Measurements from ENCODE around the gene ERBB4. TPM values are rescaled to one million over a fixed set of nuclear protein-coding genes. Genes with fewer than 3 reads are reported as not detected.

Gene ERBB4
- total RNA-seq, 1 donor from 2014 or later = 0.17 TPM

DNA sequence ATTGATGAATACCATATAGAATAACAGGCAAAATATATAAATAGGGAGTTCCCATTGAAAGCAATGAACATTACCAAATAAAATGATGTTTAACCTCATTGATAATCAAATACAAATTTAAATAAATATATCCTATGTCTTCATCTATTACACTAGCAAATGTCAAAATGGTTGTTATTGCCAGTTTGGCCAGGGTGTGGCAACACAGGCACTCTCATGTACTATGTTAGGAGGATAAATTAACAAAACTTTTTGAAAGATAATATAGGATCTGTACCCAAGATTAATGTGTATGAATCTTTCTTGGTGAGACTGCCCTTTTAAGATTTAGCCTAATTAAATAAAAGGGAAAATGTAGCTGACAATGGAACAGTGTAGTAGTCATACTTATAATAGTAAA lies 659.3 kb downstream of the ERBB4 start:
- peak; percentile 55 for DNase-seq

DNA sequence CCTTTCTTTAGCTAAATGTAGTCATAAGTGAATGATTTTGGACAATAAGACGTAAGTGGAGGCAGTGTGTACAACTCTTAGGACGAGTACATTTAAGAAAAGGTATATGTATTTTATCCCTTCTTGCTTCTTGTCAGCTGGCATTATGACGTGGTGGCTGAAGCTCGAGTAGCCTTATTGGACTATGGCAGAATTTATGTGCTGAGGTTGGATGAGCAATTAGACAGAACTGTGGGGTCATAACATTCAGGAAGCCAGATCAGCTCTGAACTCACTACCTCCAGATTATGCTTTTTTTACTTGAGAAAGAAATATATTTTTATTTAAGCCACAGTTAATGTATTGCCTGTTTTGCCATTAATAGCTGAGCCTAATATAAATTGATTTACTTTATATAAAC lies 661.5 kb downstream of the ERBB4 start:
- peak; percentile 28 for DNase-seq

GRCh38 chr2:211875488-211875887 lies 663.1 kb downstream of the ERBB4 start:
- no peak for DNase-seq

- DNase-seq = no peak
Observed at GRCh38 chr2:211868996-211869533, 669.5 kb downstream of the ERBB4 start.

DNA sequence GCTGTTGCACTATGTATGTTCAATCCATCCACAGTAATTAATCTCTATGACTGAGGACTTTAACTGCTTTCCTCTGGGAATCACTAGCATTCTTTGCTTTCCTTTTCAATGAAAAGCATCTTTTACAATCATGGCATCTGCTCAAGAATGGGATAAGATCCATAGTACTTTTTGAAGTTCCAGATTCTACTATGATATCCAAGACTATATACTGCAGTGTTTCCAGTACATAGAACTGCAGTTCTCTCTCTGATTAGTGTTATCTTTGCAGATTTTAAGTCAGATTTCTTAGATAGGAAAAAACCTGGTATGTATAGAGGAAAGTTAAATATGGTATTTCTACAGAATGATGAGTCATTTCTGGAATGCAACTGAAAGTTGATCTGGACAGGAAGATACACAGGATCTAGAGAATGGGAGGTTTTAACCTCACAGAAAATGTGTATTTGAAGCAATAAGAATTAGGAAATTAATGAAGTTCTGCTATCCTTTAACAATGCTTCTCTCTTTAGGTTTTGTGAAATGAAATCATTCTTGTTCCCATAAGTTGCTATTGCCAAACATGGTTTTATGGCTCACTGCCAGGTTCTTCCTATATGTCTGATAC lies 670.7 kb downstream of the ERBB4 start:
- DNase-seq = peak; percentile 66

DNA sequence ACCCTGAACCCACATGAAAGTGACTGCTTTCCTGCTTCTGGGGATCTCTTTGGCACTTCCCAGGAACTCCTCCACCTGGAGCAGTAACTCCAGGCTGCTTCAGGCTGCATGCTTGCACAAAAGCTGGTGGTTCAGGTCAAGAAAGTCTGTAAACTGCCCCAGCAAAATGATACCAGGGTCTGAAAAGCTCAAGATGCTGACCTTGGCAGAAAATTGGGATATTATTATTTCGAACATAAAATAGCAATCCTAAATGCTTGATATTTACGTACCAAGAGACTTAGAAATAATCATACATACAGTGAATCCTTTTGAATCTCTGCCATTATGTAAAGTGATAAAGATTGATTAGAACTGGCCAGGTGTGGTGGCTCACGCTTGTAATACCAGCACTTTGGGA lies 674.3 kb downstream of the ERBB4 start:
- DNase-seq = no peak

DNA sequence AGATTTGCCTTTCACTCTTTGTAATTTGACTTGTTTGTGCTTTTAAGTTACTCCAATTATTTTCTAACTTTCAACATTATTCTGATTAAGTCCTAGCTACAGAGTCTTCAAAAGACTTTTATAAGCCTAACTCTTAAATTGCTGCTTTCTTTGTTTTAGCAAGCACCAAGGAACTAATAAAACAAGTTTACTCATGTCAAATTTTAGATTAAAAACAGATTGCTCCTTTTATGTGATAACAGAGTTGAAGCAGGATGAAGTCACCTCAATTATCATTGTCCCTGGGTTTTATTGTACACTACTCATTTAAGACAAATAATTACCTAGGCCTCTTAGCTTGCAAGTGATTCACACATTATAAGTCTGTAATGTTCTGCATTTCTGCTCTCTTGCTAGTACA lies 678.4 kb downstream of the ERBB4 start:
- DNase-seq = no peak

- no peak for DNase-seq
Observed at GRCh38 chr2:211854832-211855231, 683.8 kb downstream of the ERBB4 start.

DNA sequence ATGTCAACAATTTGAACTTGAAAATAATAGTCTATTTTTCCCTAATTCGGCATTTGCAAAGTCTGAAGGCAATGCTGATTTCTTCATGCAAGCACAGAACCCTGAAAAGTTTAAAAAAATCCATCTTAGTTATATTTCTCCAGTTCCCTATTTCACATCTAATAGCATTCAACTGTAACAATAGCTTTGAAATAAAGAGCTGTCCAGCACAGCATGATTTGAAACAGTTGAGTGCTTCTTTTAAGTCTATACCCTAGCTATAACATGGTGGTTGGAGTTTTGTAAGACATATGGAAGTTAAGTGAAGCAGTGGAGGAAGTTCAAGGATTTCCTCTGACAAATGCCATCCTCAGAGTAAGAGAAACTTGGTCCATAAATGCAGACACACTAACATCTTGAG lies 691.9 kb downstream of the ERBB4 start:
- no peak for DNase-seq

GRCh38 chr2:211846036-211846400 lies 692.6 kb downstream of the ERBB4 start:
- DNase-seq = no peak

- DNase-seq = no peak
Observed at GRCh38 chr2:211845338-211846035, 693.1 kb downstream of the ERBB4 start.

GRCh38 chr2:211837706-211838105 lies 700.9 kb downstream of the ERBB4 start:
- no peak for DNase-seq

DNA sequence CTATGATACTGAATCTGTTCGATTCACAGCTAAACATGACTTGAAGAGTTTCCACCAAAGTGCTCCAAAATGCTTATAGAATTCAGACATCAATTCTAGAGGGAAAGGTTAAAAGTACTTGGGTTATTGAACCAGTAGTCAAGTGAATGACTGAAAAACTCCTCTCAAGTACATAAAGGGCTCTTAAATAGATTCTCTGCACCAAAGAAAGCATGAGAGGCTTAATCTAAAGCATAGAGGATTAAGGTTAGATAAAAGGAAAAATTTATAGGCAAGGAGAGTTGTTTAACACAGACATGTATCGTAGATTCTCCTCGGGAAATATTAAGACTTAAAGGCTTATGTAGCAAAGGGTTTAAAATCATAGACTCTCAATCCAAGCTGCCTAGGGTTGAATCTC lies 701.4 kb downstream of the ERBB4 start:
- DNase-seq = no peak

GRCh38 chr2:211836409-211836808 lies 702.2 kb downstream of the ERBB4 start:
- no peak for DNase-seq

DNA sequence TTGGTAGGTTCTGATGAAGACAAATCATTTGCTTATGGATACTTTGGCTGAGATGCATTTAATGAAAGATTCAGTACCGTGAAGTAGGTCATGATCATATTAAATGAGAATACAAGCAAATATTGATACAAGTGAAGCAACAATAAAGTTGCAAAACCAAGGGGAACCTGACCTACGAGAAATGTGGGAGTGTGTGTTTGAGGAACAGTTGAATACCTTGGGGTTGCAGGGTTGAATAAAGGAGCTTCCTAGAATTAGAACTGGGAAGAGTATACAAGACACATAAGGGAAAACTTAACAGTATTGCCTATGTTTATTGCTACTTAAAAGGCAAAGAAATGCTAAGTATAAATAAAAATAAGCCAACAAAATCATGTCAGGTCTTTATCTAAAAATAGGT lies 702.9 kb downstream of the ERBB4 start:
- no peak for DNase-seq

GRCh38 chr2:211833582-211834279 lies 704.9 kb downstream of the ERBB4 start:
- DNase-seq = no peak

GRCh38 chr2:211829725-211830124 lies 708.9 kb downstream of the ERBB4 start:
- DNase-seq = no peak

- DNase-seq = no peak
Observed at GRCh38 chr2:211823886-211824479, 714.6 kb downstream of the ERBB4 start.

- no peak for DNase-seq
Observed at GRCh38 chr2:211822686-211823335, 715.8 kb downstream of the ERBB4 start.

- DNase-seq = no peak
Observed at GRCh38 chr2:211816754-211817153, 721.8 kb downstream of the ERBB4 start.

GRCh38 chr2:211812587-211812986 lies 726.0 kb downstream of the ERBB4 start:
- no peak for DNase-seq

GRCh38 chr2:211802666-211803065 lies 735.9 kb downstream of the ERBB4 start:
- DNase-seq = no peak

GRCh38 chr2:211800001-211800400 lies 738.6 kb downstream of the ERBB4 start:
- DNase-seq = no peak
